Keratinocyte (primary cell): ENCODE measurements around the gene NEGR1.

Source experiments
- CTCF ChIP-seq, 3 experiments: IDR thresholded peaks in 1 of 3; conservative IDR thresholded peaks in 1 of 3; optimal IDR thresholded peaks in 1 of 3; 2 replicates in 2 of 3; 3 replicates in 1 of 3; pipeline versions ENCODE3 to v1.5.1; 2011; ENCODE audit warnings: low read length in 3 of 3, mild to moderate bottlenecking in 3 of 3, moderate library complexity in 2 of 3, control low read depth in 1 of 3, inconsistent platforms in 1 of 3; ENCODE audit not compliant: insufficient read depth in 2 of 3; ENCODE audit errors: extremely low read depth in 1 of 3
- EZH2 ChIP-seq: IDR thresholded peaks from one replicate; pipeline ENCODE4 v1.6.1; 2012; ENCODE audit warnings: inconsistent platforms, mild to moderate bottlenecking, low read length, moderate library complexity

- TF ChIP-seq CTCF (optimal IDR thresholded peaks at IDR 0.05 in 1 of 3, IDR thresholded peaks at IDR 0.05 in 1 of 3, conservative IDR thresholded peaks at IDR 0.05 in 1 of 3; ENCODE audit: extremely low read depth in 1 of 3, insufficient read depth in 2 of 3, low read length in 3 of 3) (no peak), EZH2 (no peak)
These were observed 570.9 kb downstream of the NEGR1 start for GRCh38 chr1:71711456-71711855.
